RWPE1 (cell line): ENCODE data around the gene CDKAL1.

Source experiments
- CTCF ChIA-PET: fragments of 350-600 bp; sonication (Branson Sonifier 250); formaldehyde crosslinking; extraction: SDS; loops from one replicate; lab custom pipeline; 2021; lab: Yijun Ruan, JAX
- POLR2A ChIA-PET: fragments of 400-600 bp; formaldehyde crosslinking; extraction: SDS; loops from one replicate; lab custom pipeline; 2020; ENCODE audit warnings: antibody characterized with exemption; ENCODE audit not compliant: low non-redundant PET; lab: Yijun Ruan, JAX
- DNase-seq: peaks from one replicate; pipeline ENCODE4 v3.0.0; 2012; ENCODE audit warnings: low spot score
- H3K27ac ChIP-seq: fragments of 450-650 bp; 2 replicates; pipeline ENCODE4 v1.5.1; 2017
- CTCF ChIP-seq: fragments of 450-650 bp; conservative IDR thresholded peaks from 2 replicates; pipeline ENCODE4 v1.5.1; 2017; ENCODE audit warnings: low read depth, mild to moderate bottlenecking

CDKAL1 gene

GRCh38 chr6:20712011-20712410 is 177.8 kb downstream of the CDKAL1 start:
- POLR2A ChIA-PET = no interaction called here
- DNase-seq = no peak
- CTCF ChIA-PET = interaction anchor here (0.6 kb wide), 1 partner anchor 430 kb away, joined by 3 read pairs; no protein-coding TSS in a partner anchor
- TF ChIP-seq CTCF = no peak
- H3K27ac ChIP-seq = no peak overlapping the region

GRCh38 chr6:20715135-20715806 is 181.0 kb downstream of the CDKAL1 start:
- no peak for DNase-seq
- ChIA-PET POLR2A (no interaction called here), CTCF (no interaction called here)
- no peak overlapping the region for H3K27ac ChIP-seq
- TF ChIP-seq CTCF = no peak

GRCh38 chr6:20716865-20717264 is 182.6 kb downstream of the CDKAL1 start:
- CTCF ChIA-PET = no interaction called here
- POLR2A ChIA-PET = interaction anchor here (0.7 kb wide), 1 partner anchor 1137 kb away, joined by 3 read pairs; no protein-coding TSS in a partner anchor
- H3K27ac ChIP-seq = no peak overlapping the region
- TF ChIP-seq CTCF = no peak
- DNase-seq = no peak

GRCh38 chr6:20717743-20718142 is 183.5 kb downstream of the CDKAL1 start:
- ChIA-PET POLR2A (no interaction called here), CTCF (interaction anchor here (0.7 kb wide), 1 partner anchor 167 kb away, joined by 3 read pairs; no protein-coding TSS in a partner anchor)

GRCh38 chr6:20718705-20719653 is 184.7 kb downstream of the CDKAL1 start:
- POLR2A ChIA-PET = no interaction called here

More at GRCh38 chr6:20717743-20718142, 183.5 kb downstream of the CDKAL1 start:
- no peak for TF ChIP-seq CTCF
- no peak for DNase-seq
- no peak overlapping the region for H3K27ac ChIP-seq

More at GRCh38 chr6:20718705-20719653, 184.7 kb downstream of the CDKAL1 start:
- CTCF ChIA-PET = interaction anchor here (0.6 to 0.7 kb wide), 2 partner anchors 779 to 970 kb away, joined by 3 to 4 read pairs; no protein-coding TSS in a partner anchor
- H3K27ac ChIP-seq = no peak overlapping the region
- no peak for TF ChIP-seq CTCF
- no peak for DNase-seq
